ENCODE measurements around the gene FAM241A. TPM values are rescaled to one million over a fixed set of nuclear protein-coding genes. Genes with fewer than 3 reads are reported as not detected.
A peak's percentile ranks its signal among the peaks of the same experiment; 100 is the strongest.
"Not testable (repeated sequence)": the region's sequence is repeated elsewhere in the genome, so short reads cannot be mapped to it uniquely, and the experiment has no call there.

Gene FAM241A
- total and polyA plus RNA-seq, 2 donors (not counting 3 experiments of a cell fraction or from before 2014, with no cell fraction given): 3.2 to 9.1 TPM

- peaks cover 21% of the 10 kb centered on the region for H3K4me1 ChIP-seq (ENCODE audit: control insufficient read depth, extremely low read depth, insufficient read depth, low read length)
- H3K9me3 ChIP-seq (replicated peaks; ENCODE audit: control insufficient read depth, insufficient read depth, low read length): no peaks in the 10 kb centered on the region
- H3K9me1 ChIP-seq (replicated peaks; ENCODE audit: control insufficient read depth, extremely low read depth, insufficient read depth, low read length): no peaks in the 10 kb centered on the region
- H2AFZ ChIP-seq (ENCODE audit: low read depth, low read length): no peak overlapping the region
- TF ChIP-seq MYC (IDR thresholded peaks at IDR 0.05; ENCODE audit: low read depth, low read length) (no peak), MAX (IDR thresholded peaks at IDR 0.05; ENCODE audit: insufficient read depth, insufficient read length) (no peak), JUN (IDR thresholded peaks at IDR 0.05; ENCODE audit: borderline replicate concordance, insufficient read depth, insufficient read length, low read depth) (no peak), EZH2 (IDR thresholded peaks at IDR 0.05; ENCODE audit: borderline replicate concordance, low read depth, low read length, severe bottlenecking) (no peak), CTCF (IDR thresholded peaks at IDR 0.05; ENCODE audit: extremely low read depth in 1 of 2, insufficient read depth in 1 of 2, low read depth in 1 of 2, low read length in 2 of 2) (no peak), POLR2AphosphoS5 (IDR thresholded peaks at IDR 0.05; ENCODE audit: insufficient read depth, low read depth, low read length) (no peak), FOS (IDR thresholded peaks at IDR 0.05; ENCODE audit: borderline replicate concordance, insufficient read depth, low read length) (no peak), GATA2 (IDR thresholded peaks at IDR 0.05; ENCODE audit: insufficient read depth, insufficient read length, low read depth, low read length) (no peak), POLR2A (IDR thresholded peaks at IDR 0.05; ENCODE audit: low read depth, low read length) (no peak)
- FAIRE-seq (peak; percentile 18), DNase-seq (ENCODE audit: low read depth, low spot score) (no peak)
- peaks cover 8% of the 10 kb centered on the region for H4K20me1 ChIP-seq (replicated peaks; ENCODE audit: control insufficient read depth, extremely low read depth, insufficient read depth, low read length)
- no peak overlapping the region for H3K4me3 ChIP-seq (replicated peaks in 1 of 3; ENCODE audit: insufficient read depth in 1 of 3, low read depth in 1 of 3, low read length in 3 of 3)
- no peak overlapping the region for H3K9ac ChIP-seq (replicated peaks; ENCODE audit: extremely low read depth, insufficient read depth, low read length)
- dilution Hi-C loops (cut with MboI; ENCODE audit: extremely low pct_ligation_motif_present, low sequenced_read_pairs) (no loop called here), intact Hi-C loops (cut with micrococcal nuclease) (no loop called here)
- no peaks in the 10 kb centered on the region for H3K27me3 ChIP-seq (ENCODE audit: control insufficient read depth in 2 of 2, insufficient read depth in 2 of 2, low read length in 2 of 2)
- ChIA-PET CTCF (interaction anchor here (0.7 to 1.5 kb wide), 2 partner anchors 9 to 16 kb away, joined by 3 to 4 read pairs; no protein-coding TSS in a partner anchor), POLR2A (no interaction called here)
- H3K36me3 ChIP-seq (ENCODE audit: control insufficient read depth in 2 of 2, extremely low read depth in 1 of 2, insufficient read depth in 2 of 2, low read length in 2 of 2): no peaks in the 10 kb centered on the region
- no TSS peak for BruUV-seq (replicated peaks)
- H3K27ac ChIP-seq (ENCODE audit: insufficient read depth, low read depth, low read length): no peak overlapping the region
- peaks cover 79% of the 10 kb centered on the region for H3K79me2 ChIP-seq (ENCODE audit: control insufficient read depth, insufficient read depth, low read length)
- no peak overlapping the region for H3K4me2 ChIP-seq (ENCODE audit: insufficient read depth, low read length)
Observed at GRCh38 chr4:112156553-112156952, 11.3 kb downstream of the FAM241A start.

GRCh38 chr4:112163706-112164105 is 18.5 kb downstream of the FAM241A start:
- H3K36me3 ChIP-seq (ENCODE audit: control insufficient read depth in 2 of 2, extremely low read depth in 1 of 2, insufficient read depth in 2 of 2, low read length in 2 of 2); H3K4me1 ChIP-seq (ENCODE audit: control insufficient read depth, extremely low read depth, insufficient read depth, low read length); H3K27ac ChIP-seq (ENCODE audit: insufficient read depth, low read depth, low read length); H3K9me3 ChIP-seq (replicated peaks; ENCODE audit: control insufficient read depth, insufficient read depth, low read length); H2AFZ ChIP-seq (ENCODE audit: low read depth, low read length); FAIRE-seq; H3K4me2 ChIP-seq (ENCODE audit: insufficient read depth, low read length); H3K9me1 ChIP-seq (replicated peaks; ENCODE audit: control insufficient read depth, extremely low read depth, insufficient read depth, low read length); dilution Hi-C loops (cut with MboI; ENCODE audit: extremely low pct_ligation_motif_present, low sequenced_read_pairs); H4K20me1 ChIP-seq (replicated peaks; ENCODE audit: control insufficient read depth, extremely low read depth, insufficient read depth, low read length); POLR2A ChIA-PET; H3K9ac ChIP-seq (replicated peaks; ENCODE audit: extremely low read depth, insufficient read depth, low read length); H3K27me3 ChIP-seq (ENCODE audit: control insufficient read depth in 2 of 2, insufficient read depth in 2 of 2, low read length in 2 of 2); BruUV-seq (replicated peaks); DNase-seq (ENCODE audit: low read depth, low spot score); H3K4me3 ChIP-seq (replicated peaks in 1 of 3; ENCODE audit: insufficient read depth in 1 of 3, low read depth in 1 of 3, low read length in 3 of 3); intact Hi-C loops (cut with micrococcal nuclease); CTCF ChIA-PET: not testable (repeated sequence)
- H3K79me2 ChIP-seq (ENCODE audit: control insufficient read depth, insufficient read depth, low read length): peaks cover 40% of the 10 kb centered on the region

Measured in endothelial cell of umbilical vein (primary cell).